Gastrocnemius medialis (tissue), 4 donors: ENCODE results near the gene PDGFD. TPM values are rescaled to one million over a fixed set of nuclear protein-coding genes. Genes with fewer than 3 reads are reported as not detected.

ENCODE experiments used
- ATAC-seq, 2 donors: fragments of 150-250 bp; one replicate each; pipeline ENCODE4 v1.9.1; 2016
- DNase-seq, 2 donors: peaks; one replicate each; pipeline ENCODE4 v3.0.0-alpha.2; 2019
- H3K27ac ChIP-seq, 4 donors: fragments of 200-600 bp; sonication (generic); 1 replicate in 1 of 4; 2 replicates in 3 of 4; pipeline ENCODE4 v1.5.1; 2016 to 2018; ENCODE audit warnings: mild to moderate bottlenecking in 2 of 4, moderate library complexity in 1 of 4
- H3K27me3 ChIP-seq, 3 donors: fragments of 200-600 bp; sonication (generic) in 2 of 3; 1 replicate in 1 of 3; 2 replicates in 2 of 3; pipeline versions ENCODE4 v1.5.1 to v1.6.0; 2016 to 2019; ENCODE audit warnings: mild to moderate bottlenecking in 1 of 3, moderate library complexity in 1 of 3
- H3K36me3 ChIP-seq, 2 donors: fragments of 200-600 bp; sonication (generic) in 1 of 2; one replicate each; pipeline ENCODE4 v1.5.1; 2017 to 2018
- H3K4me1 ChIP-seq, 2 donors: fragments of 200-600 bp; sonication (generic) in 1 of 2; one replicate each; pipeline ENCODE4 v1.5.1; 2016 to 2017; ENCODE audit warnings: mild to moderate bottlenecking in 2 of 2
- H3K4me3 ChIP-seq, 4 donors: fragments of 200-600 bp; sonication (generic) in 3 of 4; 1 replicate in 1 of 4; 2 replicates in 3 of 4; pipeline ENCODE4 v1.5.1; 2016 to 2019; ENCODE audit warnings: mild to moderate bottlenecking in 2 of 4
- H3K9me3 ChIP-seq, 3 donors: fragments of 200-600 bp; sonication (generic) in 2 of 3; 1 replicate in 1 of 3; 2 replicates in 2 of 3; pipeline ENCODE4 v1.5.1; 2016 to 2019
- CTCF ChIP-seq, 5 experiments: fragments of 450-650 bp in 3 of 5; fragments of 200-600 bp in 2 of 5; sonication (generic) in 2 of 5; IDR thresholded peaks in 4 of 5; conservative IDR thresholded peaks in 1 of 5; 1 replicate in 4 of 5; 2 replicates in 1 of 5; pipeline ENCODE4 v1.5.1; 2016 to 2019; ENCODE audit warnings: antibody characterized with exemption in 5 of 5, mild to moderate bottlenecking in 3 of 5, moderate library complexity in 3 of 5
- POLR2A ChIP-seq, 2 donors: fragments of 450-650 bp; IDR thresholded peaks; one replicate each; pipeline ENCODE4 v1.6.1; 2017; ENCODE audit warnings: antibody characterized with exemption in 2 of 2, mild to moderate bottlenecking in 2 of 2, moderate library complexity in 2 of 2
- in situ Hi-C, 4 donors: fragments of 200-750 bp; cut with MboI; loops; one replicate each; pipeline versions ENCODE4 v1.15.0 to v1.8.0; 2017; ENCODE audit warnings: low sequenced_read_pairs in 4 of 4
- intact Hi-C: fragments of 100-400 bp; cut with DNase I; formaldehyde crosslinking; loops from one replicate; pipeline ENCODE4 v1.15.1; 2023; ENCODE audit warnings: low total_unique reads
- total RNA-seq, 4 donors: library from RNA; depleted of rRNA; stranded (reverse); fragments of >200 nt; gene quantifications; one replicate each; pipeline versions ENCODE4 v1.1.0 to v1.2.3, GENCODE V29; 2016

PDGFD gene
- total RNA-seq, 4 donors from 2014 or later: 2.2 to 4.0 (median 2.9) TPM

- Histone ChIP-seq H3K9me3 (no peaks in the 10 kb centered on the region), H3K27ac (no peak overlapping the region), H3K4me3 (no peak overlapping the region), H3K36me3 (no peaks in the 10 kb centered on the region), H3K4me1 (no peaks in the 10 kb centered on the region), H3K27me3 (no peaks in the 10 kb centered on the region)
- DNase-seq (no peak), ATAC-seq (no peak)
- intact Hi-C loops (no loop called here), in situ Hi-C loops (no loop called here)
- TF ChIP-seq POLR2A (IDR thresholded peaks at IDR 0.05): no peak
- no peak for TF ChIP-seq CTCF (IDR thresholded peaks at IDR 0.05 in 4 of 5, conservative IDR thresholded peaks at IDR 0.05 in 1 of 5)
These were observed 59.3 kb downstream of the PDGFD start for GRCh38 chr11:104104664-104105063.

- no peaks in the 10 kb centered on the region for H3K9me3 ChIP-seq
- H3K4me1 ChIP-seq: no peaks in the 10 kb centered on the region
- intact Hi-C loops: no loop called here
- no peaks in the 10 kb centered on the region for H3K27me3 ChIP-seq
- TF ChIP-seq POLR2A (IDR thresholded peaks at IDR 0.05) (no peak), CTCF (IDR thresholded peaks at IDR 0.05 in 4 of 5, conservative IDR thresholded peaks at IDR 0.05 in 1 of 5) (no peak)
- DNase-seq: no peak
- in situ Hi-C loops: no loop called here
- no peak overlapping the region for H3K4me3 ChIP-seq
- H3K36me3 ChIP-seq: no peaks in the 10 kb centered on the region
- ATAC-seq: no peak
- H3K27ac ChIP-seq: no peak overlapping the region
These were observed 59.7 kb downstream of the PDGFD start for GRCh38 chr11:104104201-104104600.

GRCh38 chr11:104098555-104098954 is 65.4 kb downstream of the PDGFD start:
- intact Hi-C loops (no loop called here), in situ Hi-C loops (no loop called here)
- no peaks in the 10 kb centered on the region for H3K36me3 ChIP-seq
- H3K27me3 ChIP-seq: no peaks in the 10 kb centered on the region
- no peak for TF ChIP-seq CTCF (IDR thresholded peaks at IDR 0.05 in 4 of 5, conservative IDR thresholded peaks at IDR 0.05 in 1 of 5)
- no peak for TF ChIP-seq POLR2A (IDR thresholded peaks at IDR 0.05)
- no peak for ATAC-seq
- H3K27ac ChIP-seq: no peak overlapping the region
- H3K4me3 ChIP-seq: no peak overlapping the region
- no peaks in the 10 kb centered on the region for H3K9me3 ChIP-seq
- no peak for DNase-seq
- H3K4me1 ChIP-seq: no peaks in the 10 kb centered on the region

- no peak for TF ChIP-seq CTCF (IDR thresholded peaks at IDR 0.05 in 4 of 5, conservative IDR thresholded peaks at IDR 0.05 in 1 of 5)
- no peak for TF ChIP-seq POLR2A (IDR thresholded peaks at IDR 0.05)
- intact Hi-C loops (no loop called here), in situ Hi-C loops (no loop called here)
- H3K4me1 ChIP-seq: no peaks in the 10 kb centered on the region
- H3K9me3 ChIP-seq: no peaks in the 10 kb centered on the region
- ATAC-seq (no peak), DNase-seq (no peak)
- no peak overlapping the region for H3K4me3 ChIP-seq
- no peaks in the 10 kb centered on the region for H3K27me3 ChIP-seq
- H3K36me3 ChIP-seq: no peaks in the 10 kb centered on the region
- no peak overlapping the region for H3K27ac ChIP-seq
These were observed 65.8 kb downstream of the PDGFD start for GRCh38 chr11:104098132-104098531.

- intact Hi-C loops (no loop called here), in situ Hi-C loops (no loop called here)
- ATAC-seq (no peak), DNase-seq (no peak)
- no peaks in the 10 kb centered on the region for H3K9me3 ChIP-seq
- H3K36me3 ChIP-seq: no peaks in the 10 kb centered on the region
- H3K4me1 ChIP-seq: no peaks in the 10 kb centered on the region
- TF ChIP-seq CTCF (IDR thresholded peaks at IDR 0.05 in 4 of 5, conservative IDR thresholded peaks at IDR 0.05 in 1 of 5) (no peak), POLR2A (IDR thresholded peaks at IDR 0.05) (no peak)
- H3K27ac ChIP-seq: no peak overlapping the region
- H3K27me3 ChIP-seq: no peaks in the 10 kb centered on the region
- H3K4me3 ChIP-seq: no peak overlapping the region
These were observed 67.0 kb downstream of the PDGFD start for GRCh38 chr11:104096900-104097299.
